Measurements from ENCODE around the gene COQ8A.

- TF ChIP-seq CTCF (IDR thresholded peaks at IDR 0.05; ENCODE audit: poor library complexity) (no peak), EZH2 (IDR thresholded peaks at IDR 0.05; ENCODE audit: borderline replicate concordance) (no peak)
These were observed 13.2 kb downstream of the COQ8A start for GRCh38 chr1:226953175-226953800.

Measured in hepatocyte (in vitro differentiated cells).